Fibroblast of the aortic adventitia (primary cell): ENCODE results near the gene CRKL. TPM values are rescaled to one million over a fixed set of nuclear protein-coding genes. Genes with fewer than 3 reads are reported as not detected.
"Not testable (repeated sequence)": the region's sequence is repeated elsewhere in the genome, so short reads cannot be mapped to it uniquely, and the experiment has no call there.

Experiments used
- DNase-seq: peaks from one replicate; pipeline ENCODE4 v3.0.0-alpha.2; 2010; ENCODE audit warnings: low read depth
- H3K4me3 ChIP-seq: 2 replicates; pipeline ENCODE4 v1.5.1; 2011; ENCODE audit warnings: low read depth, mild to moderate bottlenecking, control low read depth, low read length, moderate library complexity
- total RNA-seq: library from RNA; depleted of rRNA; stranded (reverse); fragments of >200 nt; gene quantifications from 2 replicates; pipeline ENCODE4 v1.2.3, GENCODE V29; 2012; ENCODE audit warnings: low replicate concordance
- TF ChIP-seq, protein P1 (sequence below): IDR thresholded peaks from 2 replicates; pipeline ENCODE4 v1.5.1; 2011; ENCODE audit warnings: mild to moderate bottlenecking, low read length, control low read depth, inconsistent platforms; ENCODE audit not compliant: insufficient read depth

Gene CRKL
- total RNA-seq, 1 donor, result 44.7 TPM

DNA sequence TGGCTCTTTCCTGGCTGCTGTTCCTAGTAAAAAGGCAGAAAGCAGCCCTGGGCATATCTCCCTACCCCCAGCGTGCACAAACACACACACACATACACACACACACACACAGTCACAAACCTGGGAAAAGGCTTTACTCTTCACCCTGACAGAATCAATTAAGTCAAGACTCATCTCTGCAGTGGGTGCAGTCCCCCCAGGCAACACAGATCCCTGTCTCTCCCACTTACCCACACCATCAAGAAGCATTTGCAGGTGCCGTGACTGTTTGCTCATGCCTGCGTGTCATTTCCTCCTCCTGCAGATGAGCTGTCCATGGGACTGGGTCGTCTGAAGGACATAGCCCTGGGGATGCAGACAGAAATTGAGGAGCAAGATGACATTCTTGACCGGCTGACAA lies 29.8 kb upstream of the CRKL start:
- no peak overlapping the region for H3K4me3 ChIP-seq
- DNase-seq, result no peak
- TF ChIP-seq, protein P1, sequence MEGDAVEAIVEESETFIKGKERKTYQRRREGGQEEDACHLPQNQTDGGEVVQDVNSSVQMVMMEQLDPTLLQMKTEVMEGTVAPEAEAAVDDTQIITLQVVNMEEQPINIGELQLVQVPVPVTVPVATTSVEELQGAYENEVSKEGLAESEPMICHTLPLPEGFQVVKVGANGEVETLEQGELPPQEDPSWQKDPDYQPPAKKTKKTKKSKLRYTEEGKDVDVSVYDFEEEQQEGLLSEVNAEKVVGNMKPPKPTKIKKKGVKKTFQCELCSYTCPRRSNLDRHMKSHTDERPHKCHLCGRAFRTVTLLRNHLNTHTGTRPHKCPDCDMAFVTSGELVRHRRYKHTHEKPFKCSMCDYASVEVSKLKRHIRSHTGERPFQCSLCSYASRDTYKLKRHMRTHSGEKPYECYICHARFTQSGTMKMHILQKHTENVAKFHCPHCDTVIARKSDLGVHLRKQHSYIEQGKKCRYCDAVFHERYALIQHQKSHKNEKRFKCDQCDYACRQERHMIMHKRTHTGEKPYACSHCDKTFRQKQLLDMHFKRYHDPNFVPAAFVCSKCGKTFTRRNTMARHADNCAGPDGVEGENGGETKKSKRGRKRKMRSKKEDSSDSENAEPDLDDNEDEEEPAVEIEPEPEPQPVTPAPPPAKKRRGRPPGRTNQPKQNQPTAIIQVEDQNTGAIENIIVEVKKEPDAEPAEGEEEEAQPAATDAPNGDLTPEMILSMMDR, result no peak

DNA sequence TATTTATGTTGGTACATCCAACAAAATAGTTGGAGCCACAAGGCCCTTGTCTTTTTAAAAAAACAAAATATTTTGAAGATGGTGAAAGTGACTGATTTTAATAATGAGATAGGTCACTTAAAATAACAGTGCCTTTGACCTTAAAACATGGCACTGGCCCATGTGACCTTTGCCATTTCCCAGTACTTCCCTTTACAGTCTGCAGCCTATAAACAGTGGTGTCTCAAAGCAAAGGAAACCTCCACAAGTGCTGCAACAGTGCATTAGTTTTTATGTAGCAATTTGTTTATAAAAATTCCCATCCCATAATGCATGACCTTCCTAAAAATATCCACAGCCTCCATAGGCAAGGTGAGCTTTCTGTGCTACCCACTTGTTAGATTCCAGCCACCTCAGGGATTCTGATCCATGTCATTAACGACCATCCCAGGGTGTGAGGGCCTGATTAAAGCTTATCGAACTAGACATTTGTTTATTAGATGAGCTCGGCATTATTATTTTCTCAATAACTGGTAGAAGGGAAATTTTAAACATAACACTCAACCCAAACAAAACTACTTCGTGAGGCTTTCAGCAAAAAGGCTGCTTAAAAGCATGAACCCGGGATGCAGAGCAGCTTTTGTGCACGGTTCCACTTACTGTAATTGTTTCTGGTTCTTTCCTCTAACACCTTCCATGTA lies 28.0 kb upstream of the CRKL start:
- no peak overlapping the region for H3K4me3 ChIP-seq
- TF ChIP-seq, protein P1, result no peak
- DNase-seq, result no peak

GRCh38 chr22:20889904-20890540 lies 27.2 kb upstream of the CRKL start:
- TF ChIP-seq, protein P1, result no peak
- DNase-seq, result no peak
- H3K4me3 ChIP-seq, result no peak overlapping the region

GRCh38 chr22:20890975-20891374 lies 26.2 kb upstream of the CRKL start:
- no peak for DNase-seq
- TF ChIP-seq, protein P1, result no peak
- H3K4me3 ChIP-seq, result no peak overlapping the region

DNA sequence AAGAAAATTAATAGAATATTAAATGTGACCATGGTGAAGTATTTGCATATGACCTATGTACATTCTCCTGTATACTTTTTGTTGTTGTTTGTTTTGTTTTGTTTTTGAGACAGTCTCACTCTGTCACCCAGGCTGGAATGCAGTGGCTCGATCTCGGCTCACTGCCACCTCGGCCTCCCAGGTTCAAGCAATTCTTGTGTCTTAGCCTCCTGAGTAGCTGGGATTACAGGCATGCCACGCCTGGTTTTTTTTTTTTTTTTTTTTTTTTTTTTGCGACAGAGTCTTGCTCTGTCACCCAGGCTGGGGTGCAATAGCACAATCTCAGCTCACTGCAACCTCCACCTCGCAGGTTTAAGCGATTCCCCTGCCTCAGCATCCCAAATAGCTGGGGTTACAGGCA lies 19.5 kb upstream of the CRKL start:
- H3K4me3 ChIP-seq, DNase-seq: not testable (repeated sequence)

DNA sequence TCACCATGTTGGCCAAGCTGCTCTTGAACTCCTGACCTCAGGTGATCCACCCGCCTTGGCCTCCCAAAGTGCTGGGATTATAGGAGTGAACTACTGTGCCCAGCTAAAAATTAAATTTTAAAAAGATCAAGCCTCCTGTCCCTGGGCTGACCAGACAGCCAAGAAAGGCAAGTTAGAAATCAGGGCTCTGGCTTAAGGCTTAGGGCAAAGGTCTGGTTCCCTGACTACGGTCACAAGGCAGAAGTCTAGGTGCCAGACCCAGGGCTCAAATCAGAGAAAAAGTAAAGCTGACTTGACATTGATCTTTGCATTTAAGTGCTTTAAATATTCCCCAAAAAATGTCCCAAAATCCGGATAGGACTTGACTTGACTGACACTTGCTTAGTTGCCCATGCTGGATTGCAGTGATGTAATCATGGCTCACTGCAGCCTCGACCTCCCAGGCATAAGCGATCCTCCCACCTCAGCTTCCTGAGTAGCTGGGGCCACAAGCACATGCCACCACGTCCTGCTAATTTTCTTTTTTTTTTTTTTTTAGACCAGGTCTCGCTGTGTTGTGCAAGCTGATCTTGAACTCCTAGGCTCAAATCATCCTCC lies 17.3 kb upstream of the CRKL start:
- no peak overlapping the region for H3K4me3 ChIP-seq
- TF ChIP-seq, protein P1, result no peak
- DNase-seq, result no peak

DNA sequence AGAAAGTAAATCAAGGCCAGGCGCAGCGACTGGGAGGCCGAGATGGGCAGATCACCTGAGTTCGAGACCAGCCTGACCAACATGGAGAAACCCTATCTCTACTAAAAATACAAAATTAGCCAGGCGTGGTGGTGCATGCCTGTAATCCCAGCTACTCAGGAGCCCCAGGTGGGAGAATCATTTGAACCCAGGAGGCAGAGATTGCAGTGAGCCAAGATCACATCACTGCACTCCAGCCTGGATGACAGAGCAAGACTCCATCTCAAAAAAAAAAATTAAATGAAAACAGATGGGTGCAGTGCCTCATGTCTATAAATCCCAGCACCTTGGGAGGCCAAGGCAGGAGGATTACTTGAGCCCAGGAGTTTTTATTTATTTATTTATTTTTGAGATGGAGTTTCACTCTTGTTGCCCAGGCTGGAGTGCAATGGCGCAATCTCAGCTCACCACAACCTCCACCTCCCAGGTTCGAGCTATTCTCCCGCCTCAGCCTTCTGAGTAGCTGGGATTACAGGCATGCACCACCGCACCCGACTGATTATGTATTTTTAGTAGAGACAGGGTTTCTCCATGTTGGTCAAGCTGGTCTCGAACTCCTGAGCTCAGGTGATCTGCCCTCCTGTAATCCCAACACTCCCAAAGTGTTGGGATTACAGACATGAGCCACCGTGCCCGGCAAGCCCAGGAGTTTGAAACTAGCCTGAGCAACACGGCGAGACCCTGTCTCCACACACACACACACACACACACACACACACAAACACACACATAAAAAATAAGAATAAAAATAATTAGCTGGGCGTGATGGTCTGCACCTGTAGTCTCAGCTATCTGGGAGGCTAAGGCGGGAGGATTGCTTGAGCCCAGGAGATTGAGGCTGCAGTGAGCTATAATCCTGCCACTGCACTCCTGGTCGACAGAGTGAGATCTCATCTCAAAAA lies 15.8 kb upstream of the CRKL start:
- not testable (repeated sequence) for DNase-seq, H3K4me3 ChIP-seq
